ENCODE measurements around the gene MAST3.

MAST3 gene

DNA sequence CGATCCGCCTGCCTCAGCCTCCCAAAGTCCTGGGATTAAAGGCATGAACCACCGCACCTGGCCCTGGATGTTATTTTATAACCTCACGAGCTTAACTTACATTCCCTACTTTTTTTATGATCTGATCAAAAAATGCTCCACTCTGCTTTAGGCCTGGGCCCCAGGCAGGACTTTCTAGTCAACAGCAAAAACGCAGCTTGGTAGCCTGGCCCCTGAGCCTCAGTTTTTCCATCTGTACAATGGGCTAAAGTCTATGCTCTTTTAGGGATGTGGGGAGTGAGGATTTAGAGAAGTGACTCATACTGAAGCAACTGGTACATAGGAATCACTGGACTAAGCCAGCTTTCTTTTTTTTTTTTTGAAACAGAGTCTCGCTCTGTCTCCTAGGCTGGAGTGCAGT is 43.5 kb downstream of the MAST3 start:
- no peak for TF ChIP-seq EZH2phosphoT487 (conservative IDR thresholded peaks at IDR 0.05; ENCODE audit: low read length)
- Histone ChIP-seq H3F3A (ENCODE audit: insufficient read depth) (no peaks in the 10 kb centered on the region), H3K27me3 (ENCODE audit: low read length) (no peaks in the 10 kb centered on the region), H3K36me3 (ENCODE audit: low read length) (peaks cover 6% of the 10 kb centered on the region; the same call in 1 of the 2 replicates), H4K20me1 (ENCODE audit: low read depth, low read length) (no peaks in the 10 kb centered on the region), H3K9ac (ENCODE audit: low read length) (no peak overlapping the region), H3K27ac (ENCODE audit: low read depth, low read length) (no peak overlapping the region), H3K4me2 (ENCODE audit: low read depth, low read length, poor library complexity, severe bottlenecking) (no peak overlapping the region), H3K4me3 (ENCODE audit: insufficient read depth, low read length, poor library complexity, severe bottlenecking) (no peak overlapping the region), H3K9me3 (ENCODE audit: insufficient read depth, low read length) (no peaks in the 10 kb centered on the region), H2AFZ (ENCODE audit: low read depth, low read length, severe bottlenecking) (no peak overlapping the region), H3K79me2 (ENCODE audit: insufficient read depth, low read length) (no peaks in the 10 kb centered on the region), H3K9me2 (replicated peaks; ENCODE audit: insufficient read depth, low read length) (no peaks in the 10 kb centered on the region)

- no peak for TF ChIP-seq CTCF (IDR thresholded peaks at IDR 0.05; ENCODE audit: insufficient read depth, low read length, poor library complexity, severe bottlenecking)
- TF ChIP-seq EZH2phosphoT487 (conservative IDR thresholded peaks at IDR 0.05; ENCODE audit: low read length): no peak
- H3K79me2 ChIP-seq (ENCODE audit: insufficient read depth, low read length): no peaks in the 10 kb centered on the region
- H3K4me2 ChIP-seq (ENCODE audit: low read depth, low read length, poor library complexity, severe bottlenecking): no peak overlapping the region
- H3K27ac ChIP-seq (ENCODE audit: low read depth, low read length): no peak overlapping the region
- no peaks in the 10 kb centered on the region for H3K9me2 ChIP-seq (replicated peaks; ENCODE audit: insufficient read depth, low read length)
- no peak overlapping the region for H3K4me3 ChIP-seq (ENCODE audit: insufficient read depth, low read length, poor library complexity, severe bottlenecking)
- H3F3A ChIP-seq (ENCODE audit: insufficient read depth): no peaks in the 10 kb centered on the region
- H3K9me3 ChIP-seq (ENCODE audit: insufficient read depth, low read length): no peaks in the 10 kb centered on the region
- peaks cover 6% of the 10 kb centered on the region; the same call in 1 of the 2 replicates for H3K36me3 ChIP-seq (ENCODE audit: low read length)
- no peaks in the 10 kb centered on the region for H3K27me3 ChIP-seq (ENCODE audit: low read length)
- H2AFZ ChIP-seq (ENCODE audit: low read depth, low read length, severe bottlenecking): no peak overlapping the region
- no peaks in the 10 kb centered on the region for H4K20me1 ChIP-seq (ENCODE audit: low read depth, low read length)
- H3K9ac ChIP-seq (ENCODE audit: low read length): no peak overlapping the region
Observed at GRCh38 chr19:18143902-18144301, 46.3 kb downstream of the MAST3 start.

- TF ChIP-seq EZH2phosphoT487 (conservative IDR thresholded peaks at IDR 0.05; ENCODE audit: low read length) (no peak), CTCF (IDR thresholded peaks at IDR 0.05; ENCODE audit: insufficient read depth, low read length, poor library complexity, severe bottlenecking) (no peak)
- Histone ChIP-seq H3K27me3 (ENCODE audit: low read length) (no peaks in the 10 kb centered on the region), H3K27ac (ENCODE audit: low read depth, low read length) (no peak overlapping the region), H2AFZ (ENCODE audit: low read depth, low read length, severe bottlenecking) (no peak overlapping the region), H3K79me2 (ENCODE audit: insufficient read depth, low read length) (no peaks in the 10 kb centered on the region), H3K9me2 (replicated peaks; ENCODE audit: insufficient read depth, low read length) (no peaks in the 10 kb centered on the region), H3K9me3 (ENCODE audit: insufficient read depth, low read length) (no peaks in the 10 kb centered on the region), H3K9ac (ENCODE audit: low read length) (no peak overlapping the region), H3K4me2 (ENCODE audit: low read depth, low read length, poor library complexity, severe bottlenecking) (no peak overlapping the region), H3F3A (ENCODE audit: insufficient read depth) (no peaks in the 10 kb centered on the region), H3K36me3 (ENCODE audit: low read length) (peaks cover 6% of the 10 kb centered on the region; the same call in 1 of the 2 replicates), H4K20me1 (ENCODE audit: low read depth, low read length) (no peaks in the 10 kb centered on the region), H3K4me3 (ENCODE audit: insufficient read depth, low read length, poor library complexity, severe bottlenecking) (no peak overlapping the region)
Observed at GRCh38 chr19:18144361-18144760, 46.8 kb downstream of the MAST3 start.

- Histone ChIP-seq H3K9me3 (ENCODE audit: insufficient read depth, low read length) (no peaks in the 10 kb centered on the region), H3K9ac (ENCODE audit: low read length) (no peak overlapping the region), H2AFZ (ENCODE audit: low read depth, low read length, severe bottlenecking) (no peak overlapping the region), H3K4me2 (ENCODE audit: low read depth, low read length, poor library complexity, severe bottlenecking) (no peak overlapping the region), H4K20me1 (ENCODE audit: low read depth, low read length) (no peaks in the 10 kb centered on the region), H3K9me2 (replicated peaks; ENCODE audit: insufficient read depth, low read length) (no peaks in the 10 kb centered on the region), H3K4me3 (ENCODE audit: insufficient read depth, low read length, poor library complexity, severe bottlenecking) (no peak overlapping the region), H3K79me2 (ENCODE audit: insufficient read depth, low read length) (no peaks in the 10 kb centered on the region), H3K27me3 (ENCODE audit: low read length) (no peaks in the 10 kb centered on the region), H3K27ac (ENCODE audit: low read depth, low read length) (no peak overlapping the region), H3K36me3 (ENCODE audit: low read length) (peaks cover 6% of the 10 kb centered on the region; the same call in 1 of the 2 replicates), H3F3A (ENCODE audit: insufficient read depth) (no peaks in the 10 kb centered on the region)
- no peak for TF ChIP-seq EZH2phosphoT487 (conservative IDR thresholded peaks at IDR 0.05; ENCODE audit: low read length)
- TF ChIP-seq CTCF (IDR thresholded peaks at IDR 0.05; ENCODE audit: insufficient read depth, low read length, poor library complexity, severe bottlenecking): no peak
Observed at GRCh38 chr19:18144906-18145305, 47.3 kb downstream of the MAST3 start.

All from SU-DHL-6 (cell line).